Peyer's patch (tissue), 4 donors: ENCODE measurements around the gene EID2B. TPM values are rescaled to one million over a fixed set of nuclear protein-coding genes. Genes with fewer than 3 reads are reported as not detected.

ENCODE experiments used
- DNase-seq, 3 donors: peaks; one replicate each; pipeline ENCODE4 v3.0.0-alpha.2; 2017 to 2019
- H3K27ac ChIP-seq, 4 donors: fragments of 200-600 bp; sonication (generic); one replicate each; pipeline ENCODE4 v1.5.1; 2016 to 2019
- H3K27me3 ChIP-seq, 2 donors: fragments of 200-600 bp; sonication (generic); one replicate each; pipeline ENCODE4 v1.5.1; 2019
- H3K36me3 ChIP-seq, 3 donors: fragments of 200-600 bp; sonication (generic); one replicate each; pipeline ENCODE4 v1.5.1; 2016 to 2019
- H3K4me1 ChIP-seq, 4 donors: fragments of 200-600 bp; sonication (generic); one replicate each; pipeline ENCODE4 v1.5.1; 2016 to 2019
- H3K4me3 ChIP-seq, 4 donors: fragments of 200-600 bp; sonication (generic); 1 replicate in 3 of 4; 2 replicates in 1 of 4; pipeline ENCODE4 v1.5.1; 2016 to 2019; ENCODE audit warnings: mild to moderate bottlenecking in 1 of 4
- H3K9me3 ChIP-seq, 4 donors: fragments of 200-600 bp; sonication (generic); one replicate each; pipeline ENCODE4 v1.5.1; 2016 to 2019; ENCODE audit warnings: mild to moderate bottlenecking in 1 of 4
- POLR2A ChIP-seq, 2 donors: fragments of 450-650 bp; IDR thresholded peaks; one replicate each; pipeline ENCODE4 v1.5.1; 2017; ENCODE audit warnings: antibody characterized with exemption in 2 of 2, mild to moderate bottlenecking in 2 of 2, moderate library complexity in 2 of 2
- total RNA-seq, 4 donors: library from RNA; depleted of rRNA; stranded (reverse); fragments of >200 nt; gene quantifications; one replicate each; pipeline ENCODE4 v1.1.0, GENCODE V29; 2016
- TF ChIP-seq, protein P1 (sequence below), 6 experiments: fragments of 450-650 bp in 4 of 6; fragments of 200-600 bp in 2 of 6; sonication (generic) in 1 of 6; IDR thresholded peaks; one replicate each; pipeline ENCODE4 v1.5.1; 2017 to 2019; ENCODE audit warnings: antibody characterized with exemption in 6 of 6, mild to moderate bottlenecking in 3 of 6, moderate library complexity in 1 of 6

The EID2B gene
- total RNA-seq, 4 donors from 2014 or later = 0.35 to 1.7 (median 1.1) TPM; not detected in 1

DNA sequence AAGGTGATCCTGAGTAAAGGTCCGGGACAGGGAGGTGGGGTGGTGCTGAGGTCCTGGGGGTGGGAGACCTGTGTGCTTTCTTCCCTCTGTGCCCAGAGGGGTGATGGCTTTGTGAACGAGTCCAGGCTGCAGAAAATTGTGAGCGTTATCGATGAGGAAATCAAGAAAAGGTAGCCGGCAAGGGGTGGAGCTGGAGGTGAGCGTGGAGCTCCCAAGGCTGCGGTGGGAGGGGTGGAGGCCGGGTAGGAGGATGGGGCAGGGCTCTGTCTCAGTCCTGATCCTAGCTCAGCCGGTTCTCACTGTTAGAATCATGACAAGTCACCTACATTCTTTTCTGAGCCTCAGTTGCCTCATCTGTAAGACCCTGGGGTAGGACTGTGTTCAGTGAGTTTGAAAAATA lies 13.7 kb downstream of the EID2B start:
- Histone ChIP-seq H3K4me1 (peaks cover 4 to 15% (median 12%) of the 10 kb centered on the region in 4 donors), H3K27me3 (peaks cover 0 to 21% of the 10 kb centered on the region in 2 donors), H3K36me3 (no peaks in the 10 kb centered on the region), H3K27ac (no peak overlapping the region), H3K4me3 (no peak overlapping the region), H3K9me3 (no peaks in the 10 kb centered on the region)
- DNase-seq = no peak
- no peak for TF ChIP-seq POLR2A (IDR thresholded peaks at IDR 0.05)
- TF ChIP-seq, protein P1, sequence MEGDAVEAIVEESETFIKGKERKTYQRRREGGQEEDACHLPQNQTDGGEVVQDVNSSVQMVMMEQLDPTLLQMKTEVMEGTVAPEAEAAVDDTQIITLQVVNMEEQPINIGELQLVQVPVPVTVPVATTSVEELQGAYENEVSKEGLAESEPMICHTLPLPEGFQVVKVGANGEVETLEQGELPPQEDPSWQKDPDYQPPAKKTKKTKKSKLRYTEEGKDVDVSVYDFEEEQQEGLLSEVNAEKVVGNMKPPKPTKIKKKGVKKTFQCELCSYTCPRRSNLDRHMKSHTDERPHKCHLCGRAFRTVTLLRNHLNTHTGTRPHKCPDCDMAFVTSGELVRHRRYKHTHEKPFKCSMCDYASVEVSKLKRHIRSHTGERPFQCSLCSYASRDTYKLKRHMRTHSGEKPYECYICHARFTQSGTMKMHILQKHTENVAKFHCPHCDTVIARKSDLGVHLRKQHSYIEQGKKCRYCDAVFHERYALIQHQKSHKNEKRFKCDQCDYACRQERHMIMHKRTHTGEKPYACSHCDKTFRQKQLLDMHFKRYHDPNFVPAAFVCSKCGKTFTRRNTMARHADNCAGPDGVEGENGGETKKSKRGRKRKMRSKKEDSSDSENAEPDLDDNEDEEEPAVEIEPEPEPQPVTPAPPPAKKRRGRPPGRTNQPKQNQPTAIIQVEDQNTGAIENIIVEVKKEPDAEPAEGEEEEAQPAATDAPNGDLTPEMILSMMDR (IDR thresholded peaks at IDR 0.05) = no peak

GRCh38 chr19:39518458-39518857 lies 14.2 kb downstream of the EID2B start:
- no peak for TF ChIP-seq POLR2A (IDR thresholded peaks at IDR 0.05)
- TF ChIP-seq, protein P1 (IDR thresholded peaks at IDR 0.05) = no peak
- Histone ChIP-seq H3K27ac (no peak overlapping the region), H3K4me1 (peaks cover 4 to 15% (median 12%) of the 10 kb centered on the region in 4 donors), H3K4me3 (no peak overlapping the region), H3K9me3 (no peaks in the 10 kb centered on the region), H3K36me3 (no peaks in the 10 kb centered on the region), H3K27me3 (peaks cover 0 to 21% of the 10 kb centered on the region in 2 donors)
- DNase-seq = no peak

- no peak overlapping the region for H3K27ac ChIP-seq
- DNase-seq = no peak
- TF ChIP-seq, protein P1 (IDR thresholded peaks at IDR 0.05) = no peak
- no peak for TF ChIP-seq POLR2A (IDR thresholded peaks at IDR 0.05)
- peaks cover 4 to 15% (median 12%) of the 10 kb centered on the region in 4 donors for H3K4me1 ChIP-seq
- H3K27me3 ChIP-seq = peaks cover 0 to 21% of the 10 kb centered on the region in 2 donors
- H3K4me3 ChIP-seq = no peak overlapping the region
- H3K36me3 ChIP-seq = no peaks in the 10 kb centered on the region
- no peaks in the 10 kb centered on the region for H3K9me3 ChIP-seq
Measured at GRCh38 chr19:39517432-39517831, 15.2 kb downstream of the EID2B start.

DNA sequence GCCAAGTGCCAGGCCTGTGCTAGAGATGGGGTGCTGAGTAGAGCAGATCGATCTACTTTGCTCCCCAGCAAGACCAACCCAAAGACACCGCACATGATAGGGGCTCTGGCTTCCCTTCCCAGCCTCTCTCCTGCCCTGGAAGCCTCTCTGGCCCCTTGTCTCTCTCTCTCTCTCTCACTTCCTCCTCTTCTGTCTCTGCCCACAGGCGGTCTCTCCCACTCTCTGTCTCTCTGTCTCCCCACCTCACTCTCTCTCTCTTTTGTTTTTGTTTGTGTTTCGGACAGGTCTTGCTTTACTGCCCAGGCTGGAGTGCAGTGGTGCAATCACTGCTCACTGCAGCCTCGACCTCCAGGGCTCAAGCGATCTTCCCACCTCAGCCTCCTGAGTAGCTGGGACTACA lies 16.4 kb downstream of the EID2B start:
- TF ChIP-seq, protein P1 (IDR thresholded peaks at IDR 0.05) = no peak
- TF ChIP-seq POLR2A (IDR thresholded peaks at IDR 0.05) = no peak
- no peak overlapping the region for H3K27ac ChIP-seq
- DNase-seq = no peak
- peaks cover 0 to 21% of the 10 kb centered on the region in 2 donors for H3K27me3 ChIP-seq
- H3K4me3 ChIP-seq = no peak overlapping the region
- peaks cover 4 to 15% (median 12%) of the 10 kb centered on the region in 4 donors for H3K4me1 ChIP-seq
- no peaks in the 10 kb centered on the region for H3K9me3 ChIP-seq
- H3K36me3 ChIP-seq = no peaks in the 10 kb centered on the region

GRCh38 chr19:39515551-39516191 lies 17.0 kb downstream of the EID2B start:
- Histone ChIP-seq H3K27ac (no peak overlapping the region), H3K36me3 (no peaks in the 10 kb centered on the region), H3K27me3 (peaks cover 0 to 21% of the 10 kb centered on the region in 2 donors), H3K9me3 (no peaks in the 10 kb centered on the region), H3K4me1 (peaks cover 4 to 15% (median 12%) of the 10 kb centered on the region in 4 donors), H3K4me3 (peak overlapping the region in 3 of 4 donors; percentile 33 to 38 (median 36))
- DNase-seq = no peak
- TF ChIP-seq, protein P1 (IDR thresholded peaks at IDR 0.05) = no peak
- TF ChIP-seq POLR2A (IDR thresholded peaks at IDR 0.05) = no peak
